GM11168 (cell line): Measurements from ENCODE around the gene AKAP9.
"Not testable (repeated sequence)": the region's sequence is repeated elsewhere in the genome, so short reads cannot be mapped to it uniquely, and the experiment has no call there.

Source experiments
- in situ Hi-C: fragments of 300-500 bp; cut with MboI; formaldehyde crosslinking; loops from one replicate; pipeline ENCODE4 v1.12.0; 2022; ENCODE audit warnings: low sequenced_read_pairs; ENCODE audit not compliant: unreplicated experiment

The AKAP9 gene

GRCh38 chr7:92116949-92117348, 176.3 kb downstream of the AKAP9 start:
- in situ Hi-C loops: no loop called here

- in situ Hi-C loops: no loop called here
Observed at GRCh38 chr7:92119213-92119759, 178.6 kb downstream of the AKAP9 start.

GRCh38 chr7:92121681-92122080, 181.0 kb downstream of the AKAP9 start:
- in situ Hi-C loops: no loop called here

GRCh38 chr7:92131093-92131492, 190.4 kb downstream of the AKAP9 start:
- in situ Hi-C loops: no loop called here

GRCh38 chr7:92131764-92132330, 191.2 kb downstream of the AKAP9 start:
- in situ Hi-C loops: no loop called here

GRCh38 chr7:92133133-92133736, 192.6 kb downstream of the AKAP9 start:
- in situ Hi-C loops: no loop called here

- in situ Hi-C loops: no loop called here
Observed at GRCh38 chr7:92133737-92134270, 193.1 kb downstream of the AKAP9 start.

GRCh38 chr7:92134271-92135051, 193.8 kb downstream of the AKAP9 start, which contains the start of gene CYP51A1:
Gene CYP51A1, minus strand, starts transcription at chr7:92134477. Its CDS starts 113 bp downstream, at chr7:92134364.
- in situ Hi-C loops: no loop called here

- in situ Hi-C loops: no loop called here
Observed at GRCh38 chr7:92135052-92135889, 194.6 kb downstream of the AKAP9 start.

GRCh38 chr7:92137557-92137956, 196.9 kb downstream of the AKAP9 start:
- in situ Hi-C loops: no loop called here

- in situ Hi-C loops: no loop called here
Observed at GRCh38 chr7:92141161-92141560, 200.5 kb downstream of the AKAP9 start.

- in situ Hi-C loops: not testable (repeated sequence)
Observed at GRCh38 chr7:92142791-92143190, 202.1 kb downstream of the AKAP9 start.

GRCh38 chr7:92143192-92143880, 202.7 kb downstream of the AKAP9 start:
- in situ Hi-C loops: not testable (repeated sequence)

GRCh38 chr7:92149736-92150239, 209.1 kb downstream of the AKAP9 start:
- in situ Hi-C loops: no loop called here

GRCh38 chr7:92150450-92151017, 209.9 kb downstream of the AKAP9 start:
- in situ Hi-C loops: no loop called here

GRCh38 chr7:92155108-92155739, 214.6 kb downstream of the AKAP9 start:
- in situ Hi-C loops: no loop called here

- in situ Hi-C loops: no loop called here
Observed at GRCh38 chr7:92156990-92157389, 216.3 kb downstream of the AKAP9 start.
